Measurements from ENCODE around the gene IL24. TPM values are rescaled to one million over a fixed set of nuclear protein-coding genes. Genes with fewer than 3 reads are reported as not detected.

IL24 gene
- total RNA-seq, 1 donor from 2014 or later, result not detected

DNA sequence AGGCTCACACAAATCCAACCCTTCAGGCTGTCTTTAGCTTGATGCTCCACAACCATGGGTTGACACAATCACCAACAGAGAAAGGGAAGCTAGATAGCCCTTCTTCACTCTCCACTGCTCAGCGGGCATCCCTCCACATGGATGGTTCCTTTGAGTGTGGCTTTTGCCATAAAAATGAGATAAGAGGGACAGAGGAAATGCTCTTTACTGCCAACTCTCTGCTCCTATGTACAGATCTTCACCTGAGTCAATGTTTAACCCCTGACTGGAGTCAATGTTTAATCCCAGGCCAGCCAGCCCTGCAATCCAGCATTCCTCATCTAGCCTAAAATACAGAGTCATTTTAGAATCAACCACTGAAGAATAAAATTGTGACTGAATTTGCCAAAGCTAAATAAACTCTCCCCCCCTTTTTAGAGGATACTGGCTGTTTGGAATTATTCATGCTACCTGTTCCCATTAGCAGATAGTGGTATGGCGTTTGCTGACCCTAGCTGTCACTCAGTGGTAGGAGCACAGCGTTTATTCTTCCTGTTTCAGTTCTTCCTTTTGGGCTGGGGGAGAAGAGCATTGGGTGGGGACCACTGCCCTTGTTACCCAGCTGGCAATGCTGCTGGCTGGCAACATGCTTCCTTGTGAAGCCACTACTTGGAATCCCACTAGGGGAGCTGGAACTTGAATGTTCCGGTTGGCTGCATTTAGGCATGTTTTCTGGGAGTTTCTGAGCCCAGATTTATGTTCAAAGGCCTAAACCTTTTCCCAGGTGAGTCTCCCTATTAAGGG is 54.3 kb downstream of the IL24 start:
- peaks cover 29% of the 10 kb centered on the region for H3K27me3 Mint-ChIP-seq (ENCODE audit: low read depth)
- no peak overlapping the region for H3K4me3 Mint-ChIP-seq
- TF ChIP-seq, protein P1, sequence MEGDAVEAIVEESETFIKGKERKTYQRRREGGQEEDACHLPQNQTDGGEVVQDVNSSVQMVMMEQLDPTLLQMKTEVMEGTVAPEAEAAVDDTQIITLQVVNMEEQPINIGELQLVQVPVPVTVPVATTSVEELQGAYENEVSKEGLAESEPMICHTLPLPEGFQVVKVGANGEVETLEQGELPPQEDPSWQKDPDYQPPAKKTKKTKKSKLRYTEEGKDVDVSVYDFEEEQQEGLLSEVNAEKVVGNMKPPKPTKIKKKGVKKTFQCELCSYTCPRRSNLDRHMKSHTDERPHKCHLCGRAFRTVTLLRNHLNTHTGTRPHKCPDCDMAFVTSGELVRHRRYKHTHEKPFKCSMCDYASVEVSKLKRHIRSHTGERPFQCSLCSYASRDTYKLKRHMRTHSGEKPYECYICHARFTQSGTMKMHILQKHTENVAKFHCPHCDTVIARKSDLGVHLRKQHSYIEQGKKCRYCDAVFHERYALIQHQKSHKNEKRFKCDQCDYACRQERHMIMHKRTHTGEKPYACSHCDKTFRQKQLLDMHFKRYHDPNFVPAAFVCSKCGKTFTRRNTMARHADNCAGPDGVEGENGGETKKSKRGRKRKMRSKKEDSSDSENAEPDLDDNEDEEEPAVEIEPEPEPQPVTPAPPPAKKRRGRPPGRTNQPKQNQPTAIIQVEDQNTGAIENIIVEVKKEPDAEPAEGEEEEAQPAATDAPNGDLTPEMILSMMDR (IDR thresholded peaks at IDR 0.05; ENCODE audit: unreplicated experiment), result no peak
- H3K36me3 Mint-ChIP-seq, result no peaks in the 10 kb centered on the region
- peaks cover 5% of the 10 kb centered on the region for H3K9me3 Mint-ChIP-seq
- no peak for DNase-seq (ENCODE audit: low spot score in 2 of 2, unreplicated experiment in 2 of 2)
- no peak overlapping the region for H3K27ac Mint-ChIP-seq
- peaks cover 17% of the 10 kb centered on the region for H3K4me1 Mint-ChIP-seq

DNA sequence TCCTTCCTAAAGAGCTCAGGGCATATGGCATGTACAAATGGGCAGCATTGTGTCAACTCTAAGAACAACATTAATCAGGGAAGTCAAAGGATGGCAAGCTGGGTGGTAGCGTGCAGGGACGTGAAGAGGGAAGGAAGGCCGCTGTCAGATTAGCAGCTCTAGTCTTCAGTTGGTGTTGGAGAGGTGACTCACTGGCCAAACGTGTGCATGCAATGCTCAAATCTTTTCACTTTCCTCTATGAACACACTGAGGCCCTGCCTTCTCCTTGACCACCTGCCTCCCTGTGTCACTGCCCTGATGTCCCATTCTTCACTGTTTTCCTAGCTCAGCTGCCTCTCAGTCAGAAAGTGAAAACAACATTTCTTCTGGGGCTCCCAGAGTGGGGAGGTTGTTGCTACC is 54.9 kb downstream of the IL24 start:
- Mint-ChIP-seq H3K27me3 (ENCODE audit: low read depth) (peaks cover 22% of the 10 kb centered on the region), H3K4me3 (no peak overlapping the region), H3K4me1 (peaks cover 17% of the 10 kb centered on the region), H3K27ac (no peak overlapping the region), H3K36me3 (no peaks in the 10 kb centered on the region), H3K9me3 (peaks cover 5% of the 10 kb centered on the region)
- TF ChIP-seq, protein P1 (IDR thresholded peaks at IDR 0.05; ENCODE audit: unreplicated experiment), result no peak
- DNase-seq (ENCODE audit: low spot score in 2 of 2, unreplicated experiment in 2 of 2), result no peak

DNA sequence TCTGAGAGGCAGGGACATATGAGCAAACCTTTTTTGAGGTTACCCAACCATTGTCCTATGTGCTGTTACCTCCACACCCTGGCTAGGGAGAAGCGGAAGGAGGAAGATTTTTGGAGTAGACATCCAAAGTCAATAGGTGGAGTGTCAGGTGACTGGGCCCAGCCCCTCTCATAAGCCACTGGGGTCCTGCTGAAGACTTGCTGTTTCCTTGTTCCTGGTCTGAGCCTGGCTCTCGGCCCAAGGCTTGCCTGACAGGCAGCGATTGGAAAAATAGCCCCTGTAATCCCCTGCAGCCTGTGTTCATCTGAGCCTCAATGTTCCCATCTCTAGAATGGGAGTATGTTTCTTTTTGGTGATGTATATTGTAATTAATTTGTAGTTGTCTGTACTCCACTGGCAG is 55.9 kb downstream of the IL24 start:
- DNase-seq (ENCODE audit: low spot score in 2 of 2, unreplicated experiment in 2 of 2), result no peak
- peaks cover 16% of the 10 kb centered on the region for H3K27me3 Mint-ChIP-seq (ENCODE audit: low read depth)
- H3K36me3 Mint-ChIP-seq, result no peaks in the 10 kb centered on the region
- no peak overlapping the region for H3K27ac Mint-ChIP-seq
- H3K4me3 Mint-ChIP-seq, result no peak overlapping the region
- H3K4me1 Mint-ChIP-seq, result peaks cover 15% of the 10 kb centered on the region
- TF ChIP-seq, protein P1 (IDR thresholded peaks at IDR 0.05; ENCODE audit: unreplicated experiment), result no peak
- H3K9me3 Mint-ChIP-seq, result peaks cover 5% of the 10 kb centered on the region

DNA sequence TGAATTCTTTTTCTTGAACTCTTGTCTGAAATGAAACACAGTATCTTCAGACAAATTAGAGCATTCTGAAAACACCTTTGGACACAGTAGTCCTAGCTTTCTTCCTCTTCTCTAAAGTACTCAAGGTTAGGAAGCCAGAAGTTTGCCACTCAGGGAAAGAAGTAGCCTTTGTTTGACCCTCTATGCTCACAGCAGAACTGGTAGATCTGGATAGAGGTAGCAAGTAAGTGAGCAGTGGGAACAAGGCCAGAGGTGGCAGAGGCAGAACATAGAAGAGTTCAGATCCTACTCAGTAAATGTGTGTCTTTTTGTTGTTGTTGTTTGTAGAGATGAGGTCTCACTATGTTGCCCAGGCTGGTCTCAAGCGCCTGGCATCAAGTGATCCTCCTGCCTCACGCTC is 56.4 kb downstream of the IL24 start:
- no peak for DNase-seq (ENCODE audit: low spot score in 2 of 2, unreplicated experiment in 2 of 2)
- TF ChIP-seq, protein P1 (IDR thresholded peaks at IDR 0.05; ENCODE audit: unreplicated experiment), result no peak
- H3K36me3 Mint-ChIP-seq, result no peaks in the 10 kb centered on the region
- no peak overlapping the region for H3K4me3 Mint-ChIP-seq
- H3K9me3 Mint-ChIP-seq, result peaks cover 5% of the 10 kb centered on the region
- no peak overlapping the region for H3K27ac Mint-ChIP-seq
- H3K27me3 Mint-ChIP-seq (ENCODE audit: low read depth), result peaks cover 13% of the 10 kb centered on the region
- peaks cover 15% of the 10 kb centered on the region for H3K4me1 Mint-ChIP-seq

Other genes starting within 250 kb of the IL24 start
- gene MAPKAPK2, start 212.5 kb upstream of the IL24 start, total RNA-seq, result 59.0 to 60.2 TPM (median 59.1 TPM) in 3 replicates
- gene IL19, start 126.7 kb upstream of the IL24 start, total RNA-seq, result not detected in 3 replicates
- gene IL10, start 124.9 kb upstream of the IL24 start, total RNA-seq, result not detected in 3 replicates
- gene IL20, start 31.8 kb upstream of the IL24 start, total RNA-seq, result not detected in 3 replicates
- gene FCMR, start 24.5 kb downstream of the IL24 start, total RNA-seq, result not detected in 3 replicates
- gene PIGR, start 49.0 kb downstream of the IL24 start, total RNA-seq, result not detected in 3 replicates
- not detected in 3 replicates for gene FCAMR, start 73.0 kb downstream of the IL24 start, total RNA-seq
- 0.44 to 0.67 TPM (median 0.57 TPM) in 3 replicates for gene C1orf116, start 135.3 kb downstream of the IL24 start, total RNA-seq
- 9.6 to 10.3 TPM (median 10.1 TPM) in 3 replicates for gene YOD1, start 153.8 kb downstream of the IL24 start, total RNA-seq
- gene PFKFB2, start 155.8 kb downstream of the IL24 start, total RNA-seq, result 12.5 to 13.6 TPM (median 12.7 TPM) in 3 replicates
- 0.47 to 0.78 TPM in 2 of 3 replicates, not detected in the other for gene C4BPB, start 191.4 kb downstream of the IL24 start, total RNA-seq
- gene C4BPA, start 206.8 kb downstream of the IL24 start, total RNA-seq, result 0.09 to 0.20 TPM (median 0.16 TPM) in 3 replicates

All from mesothelial cell of epicardium (in vitro differentiated cells).